ENCODE data around the gene MCTP1. TPM values are rescaled to one million over a fixed set of nuclear protein-coding genes. Genes with fewer than 3 reads are reported as not detected.

MCTP1 gene
- total and polyA plus RNA-seq, 2 donors: 5.9 to 20.2 TPM

- H3K27me3 ChIP-seq (ENCODE audit: control insufficient read depth in 2 of 2, insufficient read depth in 1 of 2, low read length in 1 of 2): no peaks in the 10 kb centered on the region
- no peak overlapping the region for H3K4me3 ChIP-seq (ENCODE audit: low read length in 2 of 2)
- H3K27ac ChIP-seq (ENCODE audit: low read depth in 1 of 2, low read length in 1 of 2): no peak overlapping the region
- no peaks in the 10 kb centered on the region for H3K36me3 ChIP-seq (ENCODE audit: control insufficient read depth in 2 of 2, insufficient read depth in 2 of 2, low read length in 1 of 2)
- H3K4me1 ChIP-seq (ENCODE audit: control insufficient read depth in 2 of 2, insufficient read depth in 2 of 2, low read length in 2 of 2): no peaks in the 10 kb centered on the region
- no peaks in the 10 kb centered on the region for H3K9me3 ChIP-seq (ENCODE audit: control insufficient read depth in 2 of 2, insufficient read depth in 1 of 2, low read length in 1 of 2)
- 97% methylated on average over 1 of the region's 1 CpG for WGBS
- DNase-seq (ENCODE audit: low read depth in 6 of 9, low spot score in 9 of 9): no peak
Measured at GRCh38 chr5:95102687-95103086, 182.2 kb downstream of the MCTP1 start.

GRCh38 chr5:95102080-95102479 is 182.8 kb downstream of the MCTP1 start:
- H3K27me3 ChIP-seq (ENCODE audit: control insufficient read depth in 2 of 2, insufficient read depth in 1 of 2, low read length in 1 of 2): no peaks in the 10 kb centered on the region
- no peaks in the 10 kb centered on the region for H3K9me3 ChIP-seq (ENCODE audit: control insufficient read depth in 2 of 2, insufficient read depth in 1 of 2, low read length in 1 of 2)
- no peak overlapping the region for H3K4me3 ChIP-seq (ENCODE audit: low read length in 2 of 2)
- no peaks in the 10 kb centered on the region for H3K4me1 ChIP-seq (ENCODE audit: control insufficient read depth in 2 of 2, insufficient read depth in 2 of 2, low read length in 2 of 2)
- H3K36me3 ChIP-seq (ENCODE audit: control insufficient read depth in 2 of 2, insufficient read depth in 2 of 2, low read length in 1 of 2): no peaks in the 10 kb centered on the region
- no peak for DNase-seq (ENCODE audit: low read depth in 6 of 9, low spot score in 9 of 9)
- H3K27ac ChIP-seq (ENCODE audit: low read depth in 1 of 2, low read length in 1 of 2): no peak overlapping the region
- WGBS: 97% methylated on average over 1 of the region's 1 CpG

- no peak for DNase-seq (ENCODE audit: low read depth in 6 of 9, low spot score in 9 of 9)
- Histone ChIP-seq H3K36me3 (ENCODE audit: control insufficient read depth in 2 of 2, insufficient read depth in 2 of 2, low read length in 1 of 2) (no peaks in the 10 kb centered on the region), H3K9me3 (ENCODE audit: control insufficient read depth in 2 of 2, insufficient read depth in 1 of 2, low read length in 1 of 2) (no peaks in the 10 kb centered on the region), H3K27me3 (ENCODE audit: control insufficient read depth in 2 of 2, insufficient read depth in 1 of 2, low read length in 1 of 2) (no peaks in the 10 kb centered on the region), H3K27ac (ENCODE audit: low read depth in 1 of 2, low read length in 1 of 2) (no peak overlapping the region), H3K4me3 (ENCODE audit: low read length in 2 of 2) (no peak overlapping the region), H3K4me1 (ENCODE audit: control insufficient read depth in 2 of 2, insufficient read depth in 2 of 2, low read length in 2 of 2) (no peaks in the 10 kb centered on the region)
- 94% methylated on average over 1 of the region's 1 CpG for WGBS
Measured at GRCh38 chr5:95100551-95100950, 184.3 kb downstream of the MCTP1 start.

GRCh38 chr5:95098012-95098411 is 186.9 kb downstream of the MCTP1 start:
- no peaks in the 10 kb centered on the region for H3K9me3 ChIP-seq (ENCODE audit: control insufficient read depth in 2 of 2, insufficient read depth in 1 of 2, low read length in 1 of 2)
- DNase-seq (ENCODE audit: low read depth in 6 of 9, low spot score in 9 of 9): no peak
- H3K4me1 ChIP-seq (ENCODE audit: control insufficient read depth in 2 of 2, insufficient read depth in 2 of 2, low read length in 2 of 2): no peaks in the 10 kb centered on the region
- H3K27me3 ChIP-seq (ENCODE audit: control insufficient read depth in 2 of 2, insufficient read depth in 1 of 2, low read length in 1 of 2): no peaks in the 10 kb centered on the region
- H3K36me3 ChIP-seq (ENCODE audit: control insufficient read depth in 2 of 2, insufficient read depth in 2 of 2, low read length in 1 of 2): no peaks in the 10 kb centered on the region
- no peak overlapping the region for H3K4me3 ChIP-seq (ENCODE audit: low read length in 2 of 2)
- 92% methylated on average over 2 of the region's 2 CpGs for WGBS
- H3K27ac ChIP-seq (ENCODE audit: low read depth in 1 of 2, low read length in 1 of 2): no peak overlapping the region

GRCh38 chr5:95093211-95093610 is 191.7 kb downstream of the MCTP1 start:
- Histone ChIP-seq H3K36me3 (ENCODE audit: control insufficient read depth in 2 of 2, insufficient read depth in 2 of 2, low read length in 1 of 2) (no peaks in the 10 kb centered on the region), H3K4me1 (ENCODE audit: control insufficient read depth in 2 of 2, insufficient read depth in 2 of 2, low read length in 2 of 2) (no peaks in the 10 kb centered on the region), H3K4me3 (ENCODE audit: low read length in 2 of 2) (no peak overlapping the region), H3K27me3 (ENCODE audit: control insufficient read depth in 2 of 2, insufficient read depth in 1 of 2, low read length in 1 of 2) (no peaks in the 10 kb centered on the region), H3K27ac (ENCODE audit: low read depth in 1 of 2, low read length in 1 of 2) (no peak overlapping the region), H3K9me3 (ENCODE audit: control insufficient read depth in 2 of 2, insufficient read depth in 1 of 2, low read length in 1 of 2) (no peaks in the 10 kb centered on the region)
- 95% methylated on average over 1 of the region's 1 CpG for WGBS
- no peak for DNase-seq (ENCODE audit: low read depth in 6 of 9, low spot score in 9 of 9)

GRCh38 chr5:95090774-95091173 is 194.1 kb downstream of the MCTP1 start:
- H3K27ac ChIP-seq (ENCODE audit: low read depth in 1 of 2, low read length in 1 of 2): no peak overlapping the region
- no peaks in the 10 kb centered on the region for H3K4me1 ChIP-seq (ENCODE audit: control insufficient read depth in 2 of 2, insufficient read depth in 2 of 2, low read length in 2 of 2)
- H3K27me3 ChIP-seq (ENCODE audit: control insufficient read depth in 2 of 2, insufficient read depth in 1 of 2, low read length in 1 of 2): no peaks in the 10 kb centered on the region
- WGBS: 95% methylated on average over 2 of the region's 2 CpGs
- no peaks in the 10 kb centered on the region for H3K9me3 ChIP-seq (ENCODE audit: control insufficient read depth in 2 of 2, insufficient read depth in 1 of 2, low read length in 1 of 2)
- H3K36me3 ChIP-seq (ENCODE audit: control insufficient read depth in 2 of 2, insufficient read depth in 2 of 2, low read length in 1 of 2): no peaks in the 10 kb centered on the region
- DNase-seq (ENCODE audit: low read depth in 6 of 9, low spot score in 9 of 9): no peak
- no peak overlapping the region for H3K4me3 ChIP-seq (ENCODE audit: low read length in 2 of 2)

GRCh38 chr5:95087816-95088317 is 197.0 kb downstream of the MCTP1 start:
- Histone ChIP-seq H3K4me1 (ENCODE audit: control insufficient read depth in 2 of 2, insufficient read depth in 2 of 2, low read length in 2 of 2) (no peaks in the 10 kb centered on the region), H3K9me3 (ENCODE audit: control insufficient read depth in 2 of 2, insufficient read depth in 1 of 2, low read length in 1 of 2) (no peaks in the 10 kb centered on the region), H3K4me3 (ENCODE audit: low read length in 2 of 2) (no peak overlapping the region), H3K27me3 (ENCODE audit: control insufficient read depth in 2 of 2, insufficient read depth in 1 of 2, low read length in 1 of 2) (no peaks in the 10 kb centered on the region), H3K27ac (ENCODE audit: low read depth in 1 of 2, low read length in 1 of 2) (no peak overlapping the region), H3K36me3 (ENCODE audit: control insufficient read depth in 2 of 2, insufficient read depth in 2 of 2, low read length in 1 of 2) (no peaks in the 10 kb centered on the region)
- 71% methylated on average over 7 of the region's 7 CpGs for WGBS
- no peak for DNase-seq (ENCODE audit: low read depth in 6 of 9, low spot score in 9 of 9)

GRCh38 chr5:95086927-95087815 is 197.7 kb downstream of the MCTP1 start:
- 42% methylated on average over 6 of the region's 6 CpGs for WGBS
- Histone ChIP-seq H3K4me1 (ENCODE audit: control insufficient read depth in 2 of 2, insufficient read depth in 2 of 2, low read length in 2 of 2) (no peaks in the 10 kb centered on the region), H3K9me3 (ENCODE audit: control insufficient read depth in 2 of 2, insufficient read depth in 1 of 2, low read length in 1 of 2) (no peaks in the 10 kb centered on the region), H3K36me3 (ENCODE audit: control insufficient read depth in 2 of 2, insufficient read depth in 2 of 2, low read length in 1 of 2) (no peaks in the 10 kb centered on the region), H3K4me3 (ENCODE audit: low read length in 2 of 2) (no peak overlapping the region), H3K27me3 (ENCODE audit: control insufficient read depth in 2 of 2, insufficient read depth in 1 of 2, low read length in 1 of 2) (no peaks in the 10 kb centered on the region), H3K27ac (ENCODE audit: low read depth in 1 of 2, low read length in 1 of 2) (no peak overlapping the region)
- DNase-seq (ENCODE audit: low read depth in 6 of 9, low spot score in 9 of 9): no peak

GRCh38 chr5:95084757-95085156 is 200.1 kb downstream of the MCTP1 start:
- Histone ChIP-seq H3K9me3 (ENCODE audit: control insufficient read depth in 2 of 2, insufficient read depth in 1 of 2, low read length in 1 of 2) (no peaks in the 10 kb centered on the region), H3K27me3 (ENCODE audit: control insufficient read depth in 2 of 2, insufficient read depth in 1 of 2, low read length in 1 of 2) (no peaks in the 10 kb centered on the region), H3K4me1 (ENCODE audit: control insufficient read depth in 2 of 2, insufficient read depth in 2 of 2, low read length in 2 of 2) (peaks cover 3 to 5% of the 10 kb centered on the region in 2 donors), H3K27ac (ENCODE audit: low read depth in 1 of 2, low read length in 1 of 2) (no peak overlapping the region), H3K4me3 (ENCODE audit: low read length in 2 of 2) (no peak overlapping the region), H3K36me3 (ENCODE audit: control insufficient read depth in 2 of 2, insufficient read depth in 2 of 2, low read length in 1 of 2) (no peaks in the 10 kb centered on the region)
- no peak for DNase-seq (ENCODE audit: low read depth in 6 of 9, low spot score in 9 of 9)
